ENCODE results near the gene SYT2.

DNA sequence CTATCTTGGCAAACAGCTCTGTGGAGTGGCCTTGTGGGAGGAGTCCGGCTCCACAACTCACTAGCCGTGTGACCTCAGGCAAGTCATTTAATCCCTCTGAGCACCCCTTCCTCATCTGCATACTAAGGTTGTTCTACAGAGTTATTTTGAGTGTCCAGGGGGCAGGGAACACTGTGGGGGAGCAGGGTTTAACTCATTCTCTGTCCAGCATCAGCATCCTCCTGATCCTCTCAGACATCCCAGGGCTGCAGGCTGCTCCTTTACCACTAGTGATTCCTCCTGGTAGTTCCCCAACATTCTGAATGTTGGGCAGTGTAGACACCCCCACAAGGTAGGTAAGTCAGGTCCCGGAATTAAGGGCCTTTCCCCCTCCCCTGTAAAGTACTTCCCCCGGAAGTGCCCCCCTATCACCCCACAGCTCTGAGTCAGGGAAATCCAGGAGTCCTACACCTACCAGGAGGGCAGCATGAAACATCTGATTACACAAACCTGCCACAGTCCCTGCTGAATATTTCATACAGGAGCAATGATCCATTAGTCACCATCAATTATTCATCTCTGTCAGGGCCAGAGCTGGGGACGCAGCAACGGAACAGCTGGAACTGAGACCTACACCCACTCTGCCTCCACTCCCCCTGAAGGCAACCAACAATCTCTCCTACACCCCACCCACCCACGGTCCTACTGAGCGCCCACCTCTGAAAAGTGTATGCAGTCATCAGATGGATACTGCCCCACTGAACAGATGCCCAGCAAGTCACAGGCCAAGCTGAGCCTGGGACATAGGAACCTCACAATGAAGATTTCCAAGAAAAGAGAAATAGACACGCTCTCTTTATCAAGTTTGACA is 20.5 kb downstream of the SYT2 start:
- TF ChIP-seq, protein P1, sequence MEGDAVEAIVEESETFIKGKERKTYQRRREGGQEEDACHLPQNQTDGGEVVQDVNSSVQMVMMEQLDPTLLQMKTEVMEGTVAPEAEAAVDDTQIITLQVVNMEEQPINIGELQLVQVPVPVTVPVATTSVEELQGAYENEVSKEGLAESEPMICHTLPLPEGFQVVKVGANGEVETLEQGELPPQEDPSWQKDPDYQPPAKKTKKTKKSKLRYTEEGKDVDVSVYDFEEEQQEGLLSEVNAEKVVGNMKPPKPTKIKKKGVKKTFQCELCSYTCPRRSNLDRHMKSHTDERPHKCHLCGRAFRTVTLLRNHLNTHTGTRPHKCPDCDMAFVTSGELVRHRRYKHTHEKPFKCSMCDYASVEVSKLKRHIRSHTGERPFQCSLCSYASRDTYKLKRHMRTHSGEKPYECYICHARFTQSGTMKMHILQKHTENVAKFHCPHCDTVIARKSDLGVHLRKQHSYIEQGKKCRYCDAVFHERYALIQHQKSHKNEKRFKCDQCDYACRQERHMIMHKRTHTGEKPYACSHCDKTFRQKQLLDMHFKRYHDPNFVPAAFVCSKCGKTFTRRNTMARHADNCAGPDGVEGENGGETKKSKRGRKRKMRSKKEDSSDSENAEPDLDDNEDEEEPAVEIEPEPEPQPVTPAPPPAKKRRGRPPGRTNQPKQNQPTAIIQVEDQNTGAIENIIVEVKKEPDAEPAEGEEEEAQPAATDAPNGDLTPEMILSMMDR (conservative IDR thresholded peaks at IDR 0.05 in 1 of 2, IDR thresholded peaks at IDR 0.05 in 1 of 2; ENCODE audit: extremely low read depth in 1 of 2, insufficient read depth in 1 of 2, low read depth in 1 of 2, low read length in 2 of 2) = no peak
- TF ChIP-seq EZH2 (IDR thresholded peaks at IDR 0.05; ENCODE audit: borderline replicate concordance, low read length) = no peak

Measured in mammary epithelial cell (primary cell).